PC-3 (cell line): ENCODE results near the gene LARP4B.

ENCODE experiments used
- EZH2 ChIP-seq: fragments of 300-600 bp; sonication (generic); IDR thresholded peaks from one replicate; pipeline ENCODE4 v1.6.1; 2017; ENCODE audit warnings: antibody characterized with exemption, mild to moderate bottlenecking, low read length; ENCODE audit not compliant: unreplicated experiment
- TF ChIP-seq, protein P1 (sequence below): fragments of 300-600 bp; sonication (generic); conservative IDR thresholded peaks from 2 replicates; pipeline ENCODE4 v1.5.1; 2017; ENCODE audit warnings: antibody characterized with exemption, low read depth, mild to moderate bottlenecking, low read length

DNA sequence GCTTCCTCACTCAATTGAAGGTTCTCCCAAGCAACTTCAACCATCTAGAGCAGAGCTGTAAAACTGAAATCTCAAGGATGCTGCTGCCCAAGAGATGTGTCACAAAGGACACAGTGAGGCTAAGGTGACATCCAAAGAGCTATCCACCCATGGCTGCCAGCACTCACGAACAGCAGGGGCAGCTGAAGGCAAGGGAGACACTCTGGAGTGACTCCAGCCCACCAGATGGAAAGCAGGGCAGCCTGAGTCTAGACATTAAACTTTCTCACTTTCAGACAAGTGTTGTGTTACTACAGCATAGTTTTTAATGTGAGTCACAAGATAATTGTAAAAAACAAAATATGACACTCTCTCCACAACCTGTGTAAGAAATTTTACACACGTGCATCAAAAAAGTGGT is 113.5 kb downstream of the LARP4B start:
- TF ChIP-seq, protein P1, sequence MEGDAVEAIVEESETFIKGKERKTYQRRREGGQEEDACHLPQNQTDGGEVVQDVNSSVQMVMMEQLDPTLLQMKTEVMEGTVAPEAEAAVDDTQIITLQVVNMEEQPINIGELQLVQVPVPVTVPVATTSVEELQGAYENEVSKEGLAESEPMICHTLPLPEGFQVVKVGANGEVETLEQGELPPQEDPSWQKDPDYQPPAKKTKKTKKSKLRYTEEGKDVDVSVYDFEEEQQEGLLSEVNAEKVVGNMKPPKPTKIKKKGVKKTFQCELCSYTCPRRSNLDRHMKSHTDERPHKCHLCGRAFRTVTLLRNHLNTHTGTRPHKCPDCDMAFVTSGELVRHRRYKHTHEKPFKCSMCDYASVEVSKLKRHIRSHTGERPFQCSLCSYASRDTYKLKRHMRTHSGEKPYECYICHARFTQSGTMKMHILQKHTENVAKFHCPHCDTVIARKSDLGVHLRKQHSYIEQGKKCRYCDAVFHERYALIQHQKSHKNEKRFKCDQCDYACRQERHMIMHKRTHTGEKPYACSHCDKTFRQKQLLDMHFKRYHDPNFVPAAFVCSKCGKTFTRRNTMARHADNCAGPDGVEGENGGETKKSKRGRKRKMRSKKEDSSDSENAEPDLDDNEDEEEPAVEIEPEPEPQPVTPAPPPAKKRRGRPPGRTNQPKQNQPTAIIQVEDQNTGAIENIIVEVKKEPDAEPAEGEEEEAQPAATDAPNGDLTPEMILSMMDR: no peak
- TF ChIP-seq EZH2: no peak
